Ascending aorta (tissue), 2 donors: ENCODE results near the gene PSMD4. TPM values are rescaled to one million over a fixed set of nuclear protein-coding genes. Genes with fewer than 3 reads are reported as not detected.
"Not testable (repeated sequence)": the region's sequence is repeated elsewhere in the genome, so short reads cannot be mapped to it uniquely, and the experiment has no call there.

Source experiments
- DNase-seq, 2 donors: peaks; one replicate each; pipeline ENCODE4 v3.0.0-alpha.2; 2019; ENCODE audit warnings: low spot score in 2 of 2
- H3K27ac ChIP-seq, 2 donors: fragments of 200-600 bp; sonication (generic); one replicate each; pipeline ENCODE4 v1.5.1; 2016 to 2017; ENCODE audit warnings: mild to moderate bottlenecking in 1 of 2
- H3K27me3 ChIP-seq: fragments of 200-600 bp; sonication (generic); one replicate; pipeline ENCODE4 v1.5.1; 2017
- H3K36me3 ChIP-seq, 2 donors: fragments of 200-600 bp; sonication (generic); one replicate each; pipeline ENCODE4 v1.5.1; 2016
- H3K4me1 ChIP-seq, 2 donors: fragments of 200-600 bp; sonication (generic); one replicate each; pipeline ENCODE4 v1.5.1; 2016 to 2017; ENCODE audit warnings: mild to moderate bottlenecking in 1 of 2
- H3K4me3 ChIP-seq, 2 donors: fragments of 200-600 bp; sonication (generic); one replicate each; pipeline ENCODE4 v1.5.1; 2016 to 2017; ENCODE audit warnings: mild to moderate bottlenecking in 1 of 2
- H3K9me3 ChIP-seq, 2 donors: fragments of 200-600 bp; sonication (generic); one replicate each; pipeline ENCODE4 v1.5.1; 2016
- CTCF ChIP-seq, 3 experiments: fragments of 200-600 bp in 2 of 3; fragments of 450-650 bp in 1 of 3; sonication (generic) in 2 of 3; IDR thresholded peaks; one replicate each; pipeline ENCODE4 v1.5.1; 2016 to 2019; ENCODE audit warnings: antibody characterized with exemption in 3 of 3, mild to moderate bottlenecking in 1 of 3, moderate library complexity in 1 of 3
- intact Hi-C: fragments of 100-400 bp; cut with DNase I; formaldehyde crosslinking; loops from one replicate; pipeline ENCODE4 v1.15.1; 2023
- total RNA-seq: library from RNA; depleted of rRNA; stranded (reverse); fragments of >200 nt; gene quantifications from one replicate; pipeline ENCODE4 v1.1.0, GENCODE V29; 2016

The PSMD4 gene
- 83.5 TPM for total RNA-seq

GRCh38 chr1:151254217-151255213 lies at the start of gene PSMD4:
PSMD4 (plus strand) TSS chr1:151254734; CDS start chr1:151254783, 49 bp downstream.
- TF ChIP-seq CTCF (IDR thresholded peaks at IDR 0.05): no peak
- H3K27ac ChIP-seq: peak within 1 kb of the TSS; percentile 88 to 89
- DNase-seq: peak; percentile 79 to 97
- peaks cover 3 to 4% of the 10 kb centered on the region in 2 donors for H3K36me3 ChIP-seq
- H3K4me1 ChIP-seq: peaks cover 0 to 7% of the 10 kb centered on the region in 2 donors
- intact Hi-C loops: loop anchor here (1.0 kb wide), 2 partner anchors 28 to 56 kb away; partner anchors contain the start of genes PIP5K1A and ZNF687
- H3K4me3 ChIP-seq: peak within 1 kb of the TSS; percentile 81 to 82
- H3K9me3 ChIP-seq: no peaks in the 10 kb centered on the region
- no peaks in the 10 kb centered on the region for H3K27me3 ChIP-seq

GRCh38 chr1:151205381-151205965 lies 49.1 kb upstream of the PSMD4 start:
- H3K4me3 ChIP-seq, H3K9me3 ChIP-seq, intact Hi-C loops, H3K27me3 ChIP-seq: not testable (repeated sequence)
- peaks cover 27 to 36% of the 10 kb centered on the region in 2 donors for H3K36me3 ChIP-seq
- peaks cover 6 to 22% of the 10 kb centered on the region in 2 donors for H3K4me1 ChIP-seq
- H3K27ac ChIP-seq: peak overlapping the region in 1 of 2 donors; percentile 45
- peak in 1 of 2 donors; percentile 40 for DNase-seq

GRCh38 chr1:151210830-151211229 lies 43.7 kb upstream of the PSMD4 start:
- intact Hi-C loops: no loop called here
- Histone ChIP-seq H3K36me3 (peaks cover 23 to 37% of the 10 kb centered on the region in 2 donors), H3K27me3 (no peaks in the 10 kb centered on the region)

GRCh38 chr1:151211972-151212705 lies 42.4 kb upstream of the PSMD4 start:
- no peak overlapping the region for H3K4me3 ChIP-seq
- no peaks in the 10 kb centered on the region for H3K27me3 ChIP-seq
- DNase-seq: no peak
- TF ChIP-seq CTCF (IDR thresholded peaks at IDR 0.05): no peak
- no peaks in the 10 kb centered on the region for H3K9me3 ChIP-seq
- peaks cover 0 to 12% of the 10 kb centered on the region in 2 donors for H3K4me1 ChIP-seq
- H3K36me3 ChIP-seq: peaks cover 18 to 28% of the 10 kb centered on the region in 2 donors
- peak overlapping the region in 1 of 2 donors; percentile 12 for H3K27ac ChIP-seq
- intact Hi-C loops: no loop called here

More at GRCh38 chr1:151210830-151211229, 43.7 kb upstream of the PSMD4 start:
- TF ChIP-seq CTCF (IDR thresholded peaks at IDR 0.05): no peak
- DNase-seq: no peak
- H3K9me3 ChIP-seq: no peaks in the 10 kb centered on the region
- peaks cover 2 to 12% of the 10 kb centered on the region in 2 donors for H3K4me1 ChIP-seq
- no peak overlapping the region for H3K4me3 ChIP-seq
- peak overlapping the region in 1 of 2 donors; percentile 34 for H3K27ac ChIP-seq

- Histone ChIP-seq H3K4me3 (no peak overlapping the region), H3K27ac (no peak overlapping the region), H3K27me3 (no peaks in the 10 kb centered on the region), H3K4me1 (peaks cover 0 to 3% of the 10 kb centered on the region in 2 donors), H3K9me3 (no peaks in the 10 kb centered on the region), H3K36me3 (peaks cover 6 to 17% of the 10 kb centered on the region in 2 donors)
- intact Hi-C loops: no loop called here
- no peak for TF ChIP-seq CTCF (IDR thresholded peaks at IDR 0.05)
- no peak for DNase-seq
Observed at GRCh38 chr1:151213560-151213959, 41.0 kb upstream of the PSMD4 start.
